IPS DF 19.7 (cell line): Measurements from ENCODE around the gene SEMA4C.
"Not testable (repeated sequence)": the region's sequence is repeated elsewhere in the genome, so short reads cannot be mapped to it uniquely, and the experiment has no call there.

Experiments
- DNase-seq: peaks from one replicate; pipeline ENCODE4 v3.0.0-alpha.2; 2013; ENCODE audit warnings: low read depth, low spot score

The SEMA4C gene

DNA sequence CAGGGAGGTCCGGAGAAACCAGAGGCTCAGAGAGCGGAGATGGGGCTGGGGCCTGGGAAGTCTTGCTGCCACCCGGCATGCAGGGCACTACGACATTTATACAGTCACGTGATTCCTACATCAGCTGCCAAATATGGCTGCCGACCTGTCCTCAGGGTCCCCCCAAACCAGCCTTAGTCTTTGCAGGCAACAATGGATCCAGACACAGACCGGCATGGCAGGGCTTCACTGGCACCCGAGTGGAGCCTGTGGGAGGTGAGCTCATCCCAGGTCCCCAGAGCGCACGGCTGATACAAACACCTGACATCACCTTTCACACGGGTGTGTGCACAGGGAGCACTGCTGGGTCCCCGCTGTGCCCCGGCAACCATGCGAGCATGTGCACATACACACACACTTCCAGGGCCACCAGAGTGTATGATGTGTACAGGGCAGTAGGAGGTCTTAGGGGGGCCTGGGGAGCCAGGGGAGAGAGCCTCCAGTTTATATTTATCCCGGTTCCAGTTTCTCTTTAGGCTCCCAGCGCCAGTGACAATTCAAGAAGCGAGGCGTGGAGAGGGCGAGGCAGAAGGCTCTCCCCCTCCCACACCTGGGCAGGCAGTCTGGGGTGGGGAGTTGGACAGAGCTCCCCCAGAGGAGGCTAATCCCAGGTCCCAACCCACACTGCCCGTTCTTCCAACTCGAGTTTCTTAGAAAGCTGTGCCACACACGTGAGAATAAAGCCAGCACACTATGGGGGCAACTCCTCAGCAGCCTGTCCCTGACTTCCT lies 2.7 kb downstream of the SEMA4C start:
- DNase-seq: no peak

DNA sequence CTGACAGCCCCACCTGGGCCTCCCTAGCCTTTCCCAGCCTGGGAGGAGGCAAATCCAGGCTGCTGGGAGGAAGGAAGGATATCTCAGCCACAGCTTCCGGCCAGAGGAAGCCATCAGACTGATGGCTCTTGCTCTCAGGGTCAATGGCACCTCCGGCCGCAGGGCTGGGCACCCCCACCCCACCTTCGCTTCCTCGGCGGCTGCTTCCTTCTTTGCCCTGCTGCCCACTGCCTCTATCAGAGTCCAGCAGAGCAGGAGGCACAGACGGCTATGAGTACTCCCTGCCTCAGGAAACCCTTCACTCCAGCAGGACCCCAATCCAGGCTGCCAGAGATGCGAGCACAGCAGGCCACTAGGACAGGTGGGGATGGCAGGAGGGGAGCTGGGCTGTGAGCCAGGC lies 3.3 kb downstream of the SEMA4C start:
- DNase-seq: no peak

DNA sequence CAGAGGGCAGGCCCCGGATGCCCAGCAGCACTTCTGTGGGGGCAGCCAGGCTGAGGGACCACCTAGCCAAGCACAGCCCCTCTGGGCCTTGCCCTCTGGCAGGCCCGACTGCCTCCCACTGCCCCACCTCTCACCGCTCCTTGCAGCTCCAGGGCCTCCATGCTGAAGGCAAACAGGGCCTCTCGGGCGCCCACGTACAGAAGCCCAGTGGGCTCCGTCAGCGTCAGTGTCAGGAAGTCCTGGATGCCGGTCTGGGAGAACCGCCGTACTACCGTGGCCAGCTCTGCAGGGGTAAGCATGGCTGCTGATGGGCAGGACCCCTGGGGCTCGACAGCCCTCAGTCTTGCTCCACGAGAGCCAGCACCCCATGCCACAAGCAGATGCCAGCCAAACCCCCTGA lies 3.7 kb downstream of the SEMA4C start:
- DNase-seq: no peak

DNA sequence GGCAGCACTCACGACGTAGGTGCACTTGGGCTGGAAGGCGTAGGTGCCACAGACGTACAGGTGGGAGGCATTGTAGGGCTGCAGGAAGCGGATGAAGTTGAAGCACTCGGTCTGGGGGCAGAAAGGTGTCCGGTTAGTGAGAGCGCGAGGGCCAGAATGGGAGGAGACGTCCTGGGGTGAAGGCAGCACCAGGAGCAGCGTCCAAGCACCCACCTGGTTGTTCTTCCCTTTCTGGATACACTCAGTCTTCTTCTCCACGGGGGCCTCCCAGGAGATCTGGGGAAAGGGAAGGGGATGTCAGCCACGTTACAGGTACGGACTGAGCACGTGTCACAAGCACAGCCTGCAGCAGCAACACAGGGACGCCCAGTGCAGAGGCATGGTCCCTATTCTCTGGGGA lies 4.2 kb downstream of the SEMA4C start:
- DNase-seq: no peak

DNA sequence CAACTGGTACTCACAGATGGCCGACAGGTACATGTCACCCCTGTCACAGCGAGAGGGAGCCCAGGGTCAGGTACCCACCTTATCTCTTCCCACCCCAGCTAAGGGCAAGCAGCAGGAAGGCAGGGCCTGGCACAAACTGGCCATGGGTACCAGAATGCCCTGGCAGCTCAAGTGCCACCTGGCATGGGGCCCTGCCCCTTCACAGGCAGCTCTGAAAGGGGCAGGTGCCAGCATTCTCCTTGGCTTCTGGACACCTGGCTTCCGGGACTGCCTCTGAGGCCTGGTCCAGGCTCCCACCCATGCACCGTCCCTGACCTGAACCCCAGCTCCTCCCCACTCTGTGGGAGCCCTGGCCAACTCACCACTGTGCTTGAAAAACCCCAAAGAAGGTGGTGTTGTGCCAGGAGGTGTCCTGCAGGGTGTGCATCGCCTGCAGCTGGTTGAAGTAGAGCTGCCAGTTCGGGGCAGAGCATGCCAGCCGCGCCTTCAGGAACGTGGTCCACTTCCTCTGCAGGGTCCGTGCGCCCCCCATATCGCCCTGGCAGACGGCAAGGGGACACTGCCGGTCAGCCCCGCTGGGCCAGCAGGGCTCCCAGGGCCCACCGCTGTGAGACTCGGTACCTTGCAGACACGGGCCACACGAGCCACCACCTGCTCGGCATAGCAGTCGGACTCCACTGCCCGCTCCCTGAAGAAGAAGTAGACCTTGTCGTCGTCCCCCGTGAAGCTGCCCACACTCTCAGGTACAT lies 5.4 kb downstream of the SEMA4C start:
- DNase-seq: no peak

DNA sequence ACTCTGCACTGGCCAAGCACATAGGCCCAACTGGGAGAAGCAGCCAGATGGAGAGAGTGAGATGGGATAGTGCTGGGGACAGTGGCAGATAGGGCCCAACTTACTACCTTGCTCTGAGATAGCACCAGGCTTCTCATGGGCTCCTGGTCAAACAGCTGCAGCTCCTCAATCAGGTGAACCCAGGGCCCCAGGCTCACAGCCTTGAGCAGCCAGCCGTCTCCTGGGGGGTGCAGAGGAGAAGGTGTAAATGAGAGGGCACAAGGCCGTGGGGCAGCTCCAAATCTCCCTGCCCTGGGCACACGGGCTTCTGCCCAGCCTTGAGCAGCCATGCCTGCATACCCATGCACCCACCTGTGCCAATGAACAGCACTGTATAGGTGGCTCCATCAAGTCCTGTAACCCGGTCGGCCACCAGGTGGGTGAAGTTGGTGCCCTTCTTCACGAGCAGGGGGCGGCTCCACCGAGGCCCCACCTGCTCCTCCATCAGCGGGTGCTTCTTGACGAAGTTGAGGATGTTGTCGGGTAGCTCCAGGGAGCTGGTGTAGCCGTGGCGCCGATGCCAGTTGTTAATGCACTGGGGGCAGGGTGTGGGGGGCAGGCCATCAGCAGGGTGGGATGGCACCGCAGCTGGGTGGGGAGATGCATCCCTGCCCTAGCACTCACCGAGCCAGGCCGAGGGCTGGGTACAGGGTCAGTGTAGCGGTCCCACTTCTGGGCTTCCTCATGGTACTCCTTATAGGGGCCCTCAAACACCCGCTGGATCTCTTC lies 6.1 kb downstream of the SEMA4C start:
- no peak for DNase-seq

DNA sequence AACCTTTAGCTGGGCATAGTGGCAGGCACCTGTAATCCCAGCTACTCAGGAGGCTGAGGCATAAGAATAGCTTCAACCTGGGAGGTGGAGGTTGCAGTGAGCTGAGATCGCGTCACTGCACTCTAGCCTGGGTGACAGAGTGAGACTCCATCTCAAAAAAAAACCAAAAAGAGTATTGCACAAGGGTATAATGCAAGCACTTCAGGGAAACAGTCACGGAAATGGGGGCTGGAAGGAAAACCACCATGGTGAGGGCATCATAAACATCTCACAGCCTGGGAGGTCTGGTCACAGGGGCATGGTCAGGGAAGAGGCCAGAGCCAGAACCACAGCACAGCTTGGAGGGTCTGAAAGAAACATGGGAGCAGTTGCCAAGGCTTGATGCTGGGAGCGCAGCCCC lies 6.8 kb downstream of the SEMA4C start:
- not testable (repeated sequence) for DNase-seq

DNA sequence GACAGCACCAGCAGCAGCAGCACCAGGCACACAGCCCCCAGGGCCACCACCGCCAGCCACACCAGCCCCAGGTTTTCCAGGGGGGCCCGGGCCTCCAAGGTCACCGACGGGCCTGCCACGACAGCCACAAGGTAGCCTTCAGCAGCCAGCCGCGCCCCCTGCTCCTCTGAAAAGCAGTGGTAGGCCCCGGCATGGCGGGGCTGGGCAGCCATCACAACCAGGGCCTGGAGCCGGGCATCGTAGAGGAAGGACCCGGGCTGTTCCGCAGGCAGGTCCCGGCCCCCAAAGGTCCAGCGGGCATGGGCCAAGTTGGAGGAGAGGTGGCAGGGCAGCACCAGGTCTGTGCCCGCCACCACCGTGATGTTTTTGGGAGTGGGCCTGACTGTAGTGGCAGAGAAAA lies 8.8 kb downstream of the SEMA4C start:
- no peak for DNase-seq

DNA sequence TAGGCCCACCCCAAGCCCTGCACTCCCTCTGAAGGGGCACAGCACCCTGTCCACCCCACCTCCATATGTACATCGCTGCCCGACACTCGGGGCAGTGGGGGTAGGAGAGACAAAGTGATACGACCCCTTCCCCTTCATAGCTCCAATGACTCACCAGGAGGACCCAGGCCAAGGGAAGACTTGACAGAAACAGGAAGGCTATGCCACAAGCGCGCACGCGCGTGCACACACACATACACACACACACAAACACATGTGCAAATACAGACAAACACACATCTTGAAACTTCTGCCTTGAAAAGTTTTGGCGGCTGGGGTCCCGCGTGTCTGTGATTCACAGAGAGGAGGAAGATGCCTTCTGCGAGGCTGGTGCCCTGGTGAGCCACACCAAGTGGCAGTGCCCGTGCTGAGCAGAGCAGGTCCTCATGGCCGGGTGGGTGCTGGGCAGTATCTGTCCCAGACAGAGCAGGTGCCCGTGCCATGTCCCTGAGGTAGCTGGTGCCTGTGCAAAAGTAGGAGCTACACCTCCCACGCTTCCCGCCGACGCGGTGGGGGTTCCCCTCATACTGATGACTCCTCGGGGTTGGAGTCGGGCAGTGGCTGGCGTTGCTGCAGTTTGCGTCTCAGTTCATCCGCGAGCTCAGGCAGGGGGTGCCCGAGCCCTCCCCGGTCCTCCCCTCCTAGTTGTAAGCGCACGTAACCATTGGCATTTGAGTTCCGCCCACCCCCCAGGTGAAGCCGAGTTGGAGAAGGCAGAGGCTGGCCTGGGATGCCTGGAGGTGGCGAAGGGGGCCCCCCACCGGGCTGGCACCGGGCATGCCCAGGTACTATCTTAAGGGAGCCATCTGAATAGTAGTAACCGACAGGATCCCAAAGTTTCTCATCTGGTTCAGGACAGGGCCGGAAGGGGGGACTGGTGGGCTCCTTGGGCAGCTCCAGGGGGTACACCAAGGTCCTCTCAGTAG lies 9.5 kb downstream of the SEMA4C start:
- DNase-seq: no peak

DNA sequence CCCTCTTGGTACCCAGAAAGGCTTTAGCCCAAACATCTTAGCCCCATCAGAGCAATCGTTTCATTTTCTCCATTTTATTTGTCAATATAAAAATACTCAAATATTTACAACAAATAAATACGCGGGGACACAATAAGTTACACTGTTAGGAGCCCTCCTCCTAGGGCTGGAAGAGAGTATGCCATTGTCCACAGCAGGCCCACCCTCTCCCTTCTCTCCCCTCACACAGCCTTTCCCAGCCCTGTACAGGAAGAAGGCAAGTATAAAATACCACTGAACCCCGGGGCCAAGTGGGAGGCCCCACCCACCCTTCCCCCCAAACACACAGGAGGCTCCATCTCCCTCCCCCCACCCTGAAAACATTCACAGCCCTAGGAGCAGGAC lies 10.2 kb downstream of the SEMA4C start:
- DNase-seq: no peak

DNA sequence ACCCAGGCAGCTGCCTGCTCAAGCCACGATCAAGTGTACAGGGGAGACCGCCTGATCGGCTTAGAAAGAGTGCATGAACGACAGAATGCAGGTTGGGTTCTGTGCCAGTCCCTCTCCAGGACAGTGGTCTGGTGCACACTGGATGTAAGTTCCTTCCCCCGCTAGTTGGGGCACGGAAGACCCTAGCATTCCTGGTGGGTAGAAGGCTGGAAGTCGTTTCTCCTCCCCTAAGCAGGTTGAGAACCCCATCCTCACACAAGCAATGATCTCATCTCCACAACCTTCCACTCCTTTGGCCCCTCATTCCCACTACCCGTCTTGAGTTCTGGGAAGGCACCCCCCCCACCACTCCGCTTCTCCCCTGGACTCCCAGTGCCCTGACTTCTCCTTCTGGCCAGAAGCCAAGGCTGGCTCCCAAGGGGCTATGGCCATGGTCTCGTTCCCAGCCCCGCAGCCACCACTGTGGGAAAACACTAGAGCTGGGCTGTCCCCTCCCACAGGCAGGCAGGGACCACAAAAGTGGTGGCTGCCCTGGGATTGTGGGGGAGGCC lies 10.7 kb downstream of the SEMA4C start:
- DNase-seq: no peak

DNA sequence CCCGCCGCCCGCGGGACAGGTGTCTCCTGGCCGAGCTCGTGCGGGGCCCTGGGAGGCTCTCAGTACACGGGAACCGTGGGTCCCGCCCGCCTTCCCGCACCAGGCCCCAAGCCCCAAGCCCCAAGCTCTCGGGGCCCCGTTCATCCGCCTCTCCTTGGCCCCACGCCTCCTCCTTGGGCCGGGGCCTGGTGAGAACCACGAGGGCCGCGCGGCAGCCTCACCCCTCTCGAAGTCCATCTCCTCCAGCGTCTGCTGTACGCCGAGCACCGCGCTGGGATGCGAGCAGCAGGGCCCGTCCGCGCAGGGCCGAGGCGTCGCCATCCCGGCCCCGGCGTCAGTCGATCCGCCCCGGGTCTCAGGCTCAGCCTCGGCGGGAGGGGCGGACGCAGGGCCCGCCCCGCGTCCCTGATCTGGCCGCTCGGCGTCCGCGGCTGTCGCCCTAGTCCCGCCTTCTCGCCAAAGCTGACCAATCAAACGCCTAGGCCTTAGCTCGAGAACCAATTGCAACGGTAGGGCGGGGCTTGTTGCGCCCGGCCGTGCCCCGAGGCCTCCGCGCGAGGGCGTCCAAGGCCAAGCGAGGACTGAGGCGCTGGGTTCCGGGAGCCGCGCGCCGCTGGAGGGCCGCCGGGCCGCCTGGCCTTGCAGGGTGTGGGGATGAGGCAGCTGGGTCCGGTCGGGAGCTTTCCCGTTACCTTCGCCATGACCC lies 12.1 kb downstream of the SEMA4C start, which contains the start of gene ANKRD39:
ANKRD39 (minus strand) TSS at position 350 of the 706 bp plus-strand sequence; CDS start at position 321, 29 bp downstream.
- no peak for DNase-seq

DNA sequence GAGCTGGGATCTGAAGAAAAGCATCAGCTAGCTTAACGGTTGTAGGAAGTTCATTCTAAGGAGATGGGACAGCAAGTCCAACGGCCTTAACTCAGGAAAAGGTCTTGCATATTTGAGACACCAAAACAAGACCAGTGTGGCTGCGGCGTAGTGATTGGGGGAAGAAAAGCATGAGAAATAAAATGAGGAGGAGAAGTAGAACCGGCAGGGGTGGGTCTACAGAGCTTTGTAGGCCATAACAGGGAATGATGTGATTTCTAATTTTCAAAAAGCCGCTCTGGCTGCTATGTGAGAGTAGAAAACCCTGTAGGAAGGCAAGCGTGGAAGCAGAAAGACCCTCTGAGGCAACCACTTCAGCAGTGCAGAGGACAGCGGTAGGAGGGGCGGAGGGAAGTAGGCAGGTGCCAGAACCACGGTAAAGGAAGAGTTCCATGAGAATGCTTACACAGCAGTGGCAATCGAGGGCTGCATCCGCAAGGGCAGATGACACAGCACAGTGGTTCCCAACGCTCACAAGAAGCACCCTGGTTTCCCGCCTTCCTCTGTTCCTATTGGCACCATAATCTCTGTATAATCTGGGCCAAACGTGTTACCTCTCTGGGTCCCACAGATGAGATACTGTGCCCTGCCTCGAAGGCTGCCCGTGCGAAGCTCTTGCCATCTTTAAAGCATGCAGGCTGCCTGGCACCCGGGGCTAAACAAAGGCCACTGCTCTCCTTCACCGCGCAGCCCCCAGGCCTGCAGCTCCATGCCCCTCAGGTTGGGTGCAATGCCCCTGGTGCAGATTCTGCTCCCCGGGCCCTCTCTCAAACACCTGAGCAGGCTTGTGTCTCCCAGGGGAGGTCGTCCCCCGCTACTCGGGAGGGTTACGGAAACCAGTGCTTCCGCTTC lies 12.9 kb downstream of the SEMA4C start:
- no peak for DNase-seq

DNA sequence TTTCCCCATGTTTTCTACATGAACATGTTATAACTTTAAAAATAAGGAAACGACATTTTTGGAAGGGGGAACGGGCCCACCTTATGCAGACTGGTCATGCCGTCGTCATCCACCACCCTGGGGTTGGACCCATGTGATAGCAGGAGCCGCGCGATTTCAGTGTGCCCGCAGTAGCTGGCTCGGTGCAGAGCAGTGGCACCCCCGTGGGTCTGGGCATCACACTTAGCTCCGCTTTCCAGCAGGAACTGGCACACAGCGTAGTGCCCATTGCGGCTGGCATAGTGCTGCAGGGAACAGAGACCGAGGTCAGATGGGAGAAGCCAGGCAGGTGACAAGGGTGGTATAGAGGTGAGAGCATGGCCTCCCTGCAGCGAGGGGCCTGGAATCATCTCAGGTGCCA lies 16.6 kb downstream of the SEMA4C start:
- no peak for DNase-seq

DNA sequence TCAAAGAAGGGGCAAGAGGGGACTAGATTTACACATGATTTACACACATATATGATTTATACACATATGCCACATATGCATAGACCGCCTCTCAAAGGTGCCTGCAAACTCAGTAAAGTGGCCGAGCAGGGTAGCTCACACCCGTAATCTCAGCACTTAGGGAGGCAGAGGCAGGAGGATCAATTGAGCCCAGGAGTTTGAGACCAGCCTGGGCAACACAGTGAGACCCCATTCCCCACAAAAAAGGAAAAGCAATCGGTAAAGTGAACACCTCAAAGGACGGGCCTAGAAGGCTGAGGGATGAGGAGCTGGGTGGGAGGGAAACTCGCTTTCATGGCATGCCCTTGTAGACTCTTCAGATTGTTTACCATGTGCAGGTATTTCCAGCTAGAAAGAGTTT lies 17.2 kb downstream of the SEMA4C start:
- no peak for DNase-seq

DNA sequence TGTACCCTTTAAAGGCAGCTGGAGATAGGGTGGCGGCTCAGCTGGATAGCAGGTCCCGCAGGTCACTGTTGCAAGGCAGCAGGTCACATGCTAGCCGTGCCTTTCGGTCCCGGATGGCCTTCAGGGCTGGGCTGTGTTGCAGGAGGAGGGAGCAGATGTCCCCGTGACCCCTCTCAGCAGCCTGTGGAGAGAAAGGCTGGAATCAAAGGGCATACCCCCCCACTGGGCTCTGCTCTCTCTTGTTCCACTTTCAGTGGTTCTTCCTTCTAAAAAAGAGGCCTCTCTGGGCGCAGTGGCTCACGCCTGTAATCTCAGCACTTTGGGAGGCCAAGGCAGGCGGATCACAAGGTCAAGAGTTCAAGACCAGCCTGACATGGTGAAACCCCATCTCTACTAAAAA lies 21.6 kb downstream of the SEMA4C start:
- DNase-seq: no peak

DNA sequence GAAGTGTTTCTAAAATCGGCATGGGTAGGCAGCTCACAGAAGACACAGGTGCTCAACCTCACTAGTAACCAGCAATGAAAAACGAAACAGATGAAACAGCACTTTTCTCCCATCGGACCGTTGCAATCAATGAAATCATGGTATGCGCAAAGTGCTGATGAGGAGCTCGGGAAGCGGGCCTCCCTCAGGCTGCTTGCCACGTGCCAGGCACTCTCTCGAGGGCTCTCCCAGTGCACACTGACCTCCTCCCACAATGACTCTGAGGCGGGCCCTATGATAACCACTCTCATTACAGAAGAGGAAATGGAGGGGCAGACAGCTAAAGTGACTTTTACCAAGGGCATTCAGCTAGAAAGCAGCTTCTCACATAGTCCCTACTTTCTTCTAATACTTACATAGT lies 22.3 kb downstream of the SEMA4C start:
- no peak for DNase-seq

DNA sequence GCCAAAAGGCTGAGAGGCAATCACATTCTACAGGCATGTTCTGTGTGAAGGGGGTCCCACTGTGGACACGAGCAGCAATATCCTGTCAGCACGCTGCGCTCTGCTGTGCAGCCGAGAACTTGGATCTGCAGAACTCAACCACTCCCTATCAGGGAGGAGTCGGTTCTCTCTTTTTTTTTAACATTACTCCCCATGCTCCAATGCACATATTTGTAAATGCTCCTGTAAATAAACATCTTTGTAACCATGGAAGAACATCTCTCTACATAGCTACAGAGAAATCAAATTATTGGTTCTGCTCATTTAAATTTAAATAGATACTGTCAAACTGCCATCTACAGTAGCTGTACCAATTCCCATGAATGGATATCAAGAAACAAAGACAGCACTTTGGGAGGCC lies 23.1 kb downstream of the SEMA4C start:
- no peak for DNase-seq

DNA sequence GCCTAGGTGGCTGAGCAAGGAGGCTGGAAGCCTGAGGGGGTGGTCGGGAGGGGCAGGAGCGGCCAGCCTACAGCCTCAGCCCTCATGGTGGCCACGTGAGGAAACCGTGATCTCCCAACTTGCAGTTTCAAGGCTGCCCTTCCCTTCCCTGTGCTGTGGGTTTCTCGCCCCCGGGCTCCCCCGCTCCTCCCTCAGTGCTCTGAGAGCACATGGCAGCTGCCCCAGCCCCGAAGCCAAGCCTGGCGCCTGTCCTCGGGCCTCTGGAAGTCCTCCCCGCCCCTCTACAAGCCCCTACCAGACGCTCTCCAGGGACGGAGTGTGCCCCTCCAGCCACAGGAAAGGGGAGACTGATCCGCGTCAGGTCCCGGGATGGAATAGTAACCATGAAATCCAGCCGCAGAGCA lies 25.5 kb downstream of the SEMA4C start:
- no peak for DNase-seq
